H1 (cell line): Measurements from ENCODE around the gene OGFOD3. TPM values are rescaled to one million over a fixed set of nuclear protein-coding genes. Genes with fewer than 3 reads are reported as not detected.

Experiments
- CBX8 ChIP-seq: fragments of 300-800, 300-1000 bp; sonication (generic); IDR thresholded peaks from 2 replicates; pipeline ENCODE4 v1.7.1; 2016; ENCODE audit warnings: low read depth, low read length, borderline replicate concordance
- CHD7 ChIP-seq: fragments of 300-600 bp; sonication (generic); IDR thresholded peaks from 2 replicates; pipeline ENCODE4 v1.7.1; 2012; ENCODE audit warnings: low read length, moderate library complexity, mild to moderate bottlenecking, inconsistent platforms; ENCODE audit not compliant: insufficient replicate concordance
- EGR1 ChIP-seq: IDR thresholded peaks from 2 replicates; pipeline ENCODE4 v1.6.1; 2011; ENCODE audit warnings: low read depth, low read length, borderline replicate concordance
- KDM1A ChIP-seq: fragments of 200-600, 300-600 bp; sonication (generic); IDR thresholded peaks from 2 replicates; pipeline ENCODE4 v1.7.1; 2016; ENCODE audit warnings: mild to moderate bottlenecking, low read length, borderline replicate concordance
- KDM5A ChIP-seq: fragments of 200-600 bp; IDR thresholded peaks from 2 replicates; pipeline ENCODE4 v1.7.1; 2012; ENCODE audit warnings: mild to moderate bottlenecking, low read length, inconsistent platforms, mixed read lengths
- polyA plus RNA-seq, 7 experiments: library from polyadenylated mRNA; depleted of rRNA in 3 of 7; stranded (reverse) in 5 of 7; unstranded in 2 of 7; fragments of >200 nt in 5 of 7; fragments of 200-250 nt in 2 of 7; gene quantifications; 1 replicate in 5 of 7; 2 replicates in 1 of 7; 4 replicates in 1 of 7; pipeline versions ENCODE4 v1.2.1 to v1.2.3, GENCODE V29; 2011 to 2013; ENCODE audit warnings: missing spikeins in 2 of 7, mixed read lengths in 2 of 7
- total RNA-seq: library from RNA; stranded (reverse); fragmentation: NEBNext Ultra II Directional; extraction: Animal tissue kit (Norgen Biotek cat#: 25700); gene quantifications from 2 replicates; pipeline ENCODE4 v1.2.1, GENCODE V29; 2021
- TF ChIP-seq, protein P1 (sequence below): IDR thresholded peaks from 2 replicates; pipeline ENCODE4 v1.6.1; 2012; ENCODE audit warnings: inconsistent platforms
- TF ChIP-seq, protein P2 (sequence below): IDR thresholded peaks from 2 replicates; pipeline ENCODE4 v1.6.1; 2012; ENCODE audit warnings: low read length, inconsistent platforms

The OGFOD3 gene
- total and polyA plus RNA-seq, 2 of the 8 experiments (the other 6 are each of a cell fraction or from before 2014, with no cell fraction given) = 21.1 to 21.8 TPM

GRCh38 chr17:82375359-82376041 lies 42.9 kb downstream of the OGFOD3 start (continued):
- TF ChIP-seq CHD7 = no peak
- TF ChIP-seq, protein P1, sequence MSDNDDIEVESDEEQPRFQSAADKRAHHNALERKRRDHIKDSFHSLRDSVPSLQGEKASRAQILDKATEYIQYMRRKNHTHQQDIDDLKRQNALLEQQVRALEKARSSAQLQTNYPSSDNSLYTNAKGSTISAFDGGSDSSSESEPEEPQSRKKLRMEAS = no peak
- no peak for TF ChIP-seq KDM5A
- TF ChIP-seq EGR1 = no peak
- no peak for TF ChIP-seq CBX8
- no peak for TF ChIP-seq KDM1A
- TF ChIP-seq, protein P2, sequence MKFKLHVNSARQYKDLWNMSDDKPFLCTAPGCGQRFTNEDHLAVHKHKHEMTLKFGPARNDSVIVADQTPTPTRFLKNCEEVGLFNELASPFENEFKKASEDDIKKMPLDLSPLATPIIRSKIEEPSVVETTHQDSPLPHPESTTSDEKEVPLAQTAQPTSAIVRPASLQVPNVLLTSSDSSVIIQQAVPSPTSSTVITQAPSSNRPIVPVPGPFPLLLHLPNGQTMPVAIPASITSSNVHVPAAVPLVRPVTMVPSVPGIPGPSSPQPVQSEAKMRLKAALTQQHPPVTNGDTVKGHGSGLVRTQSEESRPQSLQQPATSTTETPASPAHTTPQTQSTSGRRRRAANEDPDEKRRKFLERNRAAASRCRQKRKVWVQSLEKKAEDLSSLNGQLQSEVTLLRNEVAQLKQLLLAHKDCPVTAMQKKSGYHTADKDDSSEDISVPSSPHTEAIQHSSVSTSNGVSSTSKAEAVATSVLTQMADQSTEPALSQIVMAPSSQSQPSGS = no peak
- TF ChIP-seq, all 59 proteins: peak for 0
